ENCODE results near the gene RPTOR.
A peak's percentile ranks its signal among the peaks of the same experiment; 100 is the strongest.

Gene RPTOR

GRCh38 chr17:80591788-80592187 lies 47.1 kb downstream of the RPTOR start:
- no peak for DNase-seq (ENCODE audit: low read depth)

GRCh38 chr17:80592243-80592642 lies 47.6 kb downstream of the RPTOR start:
- no peak for DNase-seq (ENCODE audit: low read depth)

GRCh38 chr17:80593181-80593580 lies 48.5 kb downstream of the RPTOR start:
- DNase-seq (ENCODE audit: low read depth) = no peak

- DNase-seq (ENCODE audit: low read depth) = no peak
Measured at GRCh38 chr17:80594431-80595269, 50.0 kb downstream of the RPTOR start.

GRCh38 chr17:80596760-80597608 lies 52.3 kb downstream of the RPTOR start:
- DNase-seq (ENCODE audit: low read depth) = peak; percentile 70

GRCh38 chr17:80598813-80599545 lies 54.3 kb downstream of the RPTOR start:
- no peak for DNase-seq (ENCODE audit: low read depth)

GRCh38 chr17:80599546-80600305 lies 55.1 kb downstream of the RPTOR start:
- no peak for DNase-seq (ENCODE audit: low read depth)

GRCh38 chr17:80601146-80601545 lies 56.5 kb downstream of the RPTOR start:
- no peak for DNase-seq (ENCODE audit: low read depth)

- DNase-seq (ENCODE audit: low read depth) = no peak
Measured at GRCh38 chr17:80603396-80603795, 58.8 kb downstream of the RPTOR start.

- no peak for DNase-seq (ENCODE audit: low read depth)
Measured at GRCh38 chr17:80604009-80604669, 59.5 kb downstream of the RPTOR start.

- no peak for DNase-seq (ENCODE audit: low read depth)
Measured at GRCh38 chr17:80604670-80605010, 60.0 kb downstream of the RPTOR start.

- peak; percentile 29 for DNase-seq (ENCODE audit: low read depth)
Measured at GRCh38 chr17:80605326-80606066, 60.9 kb downstream of the RPTOR start.

GRCh38 chr17:80608326-80608725 lies 63.7 kb downstream of the RPTOR start:
- no peak for DNase-seq (ENCODE audit: low read depth)

GRCh38 chr17:80609757-80610156 lies 65.1 kb downstream of the RPTOR start:
- DNase-seq (ENCODE audit: low read depth) = no peak

GRCh38 chr17:80611816-80612215 lies 67.2 kb downstream of the RPTOR start:
- DNase-seq (ENCODE audit: low read depth) = no peak

GRCh38 chr17:80612997-80613731 lies 68.5 kb downstream of the RPTOR start:
- DNase-seq (ENCODE audit: low read depth) = no peak

- DNase-seq (ENCODE audit: low read depth) = no peak
Measured at GRCh38 chr17:80613732-80614071, 69.1 kb downstream of the RPTOR start.

- DNase-seq (ENCODE audit: low read depth) = no peak
Measured at GRCh38 chr17:80614332-80615047, 69.9 kb downstream of the RPTOR start.

- DNase-seq (ENCODE audit: low read depth) = no peak
Measured at GRCh38 chr17:80615376-80615775, 70.7 kb downstream of the RPTOR start.

Data from ELR (cell line).